ENCODE data around the gene TSACC.

DNA sequence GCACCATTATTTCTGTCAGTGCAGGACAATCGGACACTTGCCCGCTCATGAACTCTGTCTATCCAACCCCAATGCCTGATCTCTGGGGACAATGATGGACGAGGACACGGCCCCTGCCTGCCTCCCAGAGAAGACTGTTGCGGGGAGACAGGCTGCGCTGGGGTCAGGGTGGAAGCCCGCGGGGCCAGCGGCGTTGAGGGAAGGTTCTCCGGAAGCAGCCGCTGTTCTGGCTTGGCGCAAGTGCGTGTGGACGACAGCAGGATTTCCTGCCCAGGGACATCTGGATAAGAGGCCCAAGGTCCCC lies 49.5 kb downstream of the TSACC start:
- no peak for TF ChIP-seq SUZ12 (IDR thresholded peaks at IDR 0.05; ENCODE audit: extremely low read depth, insufficient read depth, insufficient read length)
- TF ChIP-seq ZNF274 (IDR thresholded peaks at IDR 0.05; ENCODE audit: low read depth, low read length) = no peak
- TF ChIP-seq YY1 (IDR thresholded peaks at IDR 0.05; ENCODE audit: insufficient read depth, insufficient read length) = no peak

Data from NT2/D1 (cell line).